ENCODE data around the gene BRD2. TPM values are rescaled to one million over a fixed set of nuclear protein-coding genes. Genes with fewer than 3 reads are reported as not detected.
A peak's percentile ranks its signal among the peaks of the same experiment; 100 is the strongest.

BRD2 gene
- total RNA-seq, 1 donor from 2014 or later = 155 TPM

DNA sequence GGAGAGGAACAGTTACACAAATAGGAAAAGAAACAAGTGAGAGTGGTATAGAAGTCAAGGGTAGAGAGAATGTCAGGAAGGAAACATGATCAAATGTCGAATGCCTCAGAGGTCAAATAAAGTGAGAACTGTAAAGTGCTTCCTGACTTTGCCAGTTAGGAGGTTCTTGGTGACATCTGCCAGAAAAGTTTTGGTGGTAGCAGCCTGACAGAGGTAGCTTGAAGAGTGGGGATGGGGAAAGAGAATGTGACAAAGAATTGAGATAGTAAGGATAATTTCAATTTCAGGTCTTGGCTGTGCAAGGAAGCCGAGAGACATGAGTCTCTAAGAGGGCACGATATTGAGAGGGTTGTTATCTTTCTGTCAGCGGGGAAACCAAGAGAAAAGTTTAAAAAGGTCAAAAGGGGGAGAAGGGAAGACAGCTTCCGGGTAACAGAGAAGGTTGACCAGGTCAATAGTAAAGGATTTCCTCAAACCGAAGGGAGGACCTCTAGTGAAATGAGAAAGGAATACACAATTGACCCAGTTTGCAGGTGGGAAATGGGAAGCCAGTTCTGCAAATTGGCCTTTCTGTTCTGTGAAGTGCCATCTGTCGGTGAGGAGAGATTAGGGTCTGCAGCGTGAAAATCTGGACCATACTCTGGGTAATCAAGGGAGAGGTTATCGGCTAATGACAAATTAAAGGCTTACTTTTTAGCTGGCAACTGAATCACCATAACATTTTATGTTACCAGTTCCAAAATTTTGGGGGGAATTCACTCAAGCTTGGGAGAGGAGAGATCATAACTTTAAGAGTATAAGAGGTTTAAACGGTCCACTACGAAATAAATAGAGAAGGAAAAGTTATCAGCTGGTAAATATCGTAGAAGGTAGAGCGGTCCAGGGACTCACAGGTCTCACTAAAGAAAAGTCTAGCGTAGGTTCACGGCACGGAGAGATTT is 973 bp upstream of the BRD2 start:
- H3K36me3 ChIP-seq = peaks cover 4% of the 10 kb centered on the region
- ATAC-seq (no peak), DNase-seq (no peak)
- no peaks in the 10 kb centered on the region for H3K27me3 ChIP-seq
- peak overlapping the region; percentile 99 for H3K27ac ChIP-seq
- TF ChIP-seq, protein P1, sequence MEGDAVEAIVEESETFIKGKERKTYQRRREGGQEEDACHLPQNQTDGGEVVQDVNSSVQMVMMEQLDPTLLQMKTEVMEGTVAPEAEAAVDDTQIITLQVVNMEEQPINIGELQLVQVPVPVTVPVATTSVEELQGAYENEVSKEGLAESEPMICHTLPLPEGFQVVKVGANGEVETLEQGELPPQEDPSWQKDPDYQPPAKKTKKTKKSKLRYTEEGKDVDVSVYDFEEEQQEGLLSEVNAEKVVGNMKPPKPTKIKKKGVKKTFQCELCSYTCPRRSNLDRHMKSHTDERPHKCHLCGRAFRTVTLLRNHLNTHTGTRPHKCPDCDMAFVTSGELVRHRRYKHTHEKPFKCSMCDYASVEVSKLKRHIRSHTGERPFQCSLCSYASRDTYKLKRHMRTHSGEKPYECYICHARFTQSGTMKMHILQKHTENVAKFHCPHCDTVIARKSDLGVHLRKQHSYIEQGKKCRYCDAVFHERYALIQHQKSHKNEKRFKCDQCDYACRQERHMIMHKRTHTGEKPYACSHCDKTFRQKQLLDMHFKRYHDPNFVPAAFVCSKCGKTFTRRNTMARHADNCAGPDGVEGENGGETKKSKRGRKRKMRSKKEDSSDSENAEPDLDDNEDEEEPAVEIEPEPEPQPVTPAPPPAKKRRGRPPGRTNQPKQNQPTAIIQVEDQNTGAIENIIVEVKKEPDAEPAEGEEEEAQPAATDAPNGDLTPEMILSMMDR (IDR thresholded peaks at IDR 0.05) = peak; percentile 54
- intact Hi-C loops (cut with DNase I) = no loop called here
- H3K9me3 ChIP-seq = no peaks in the 10 kb centered on the region
- peak overlapping the region; percentile 74 for H3K4me3 ChIP-seq
- H3K4me1 ChIP-seq = peaks cover 17% of the 10 kb centered on the region

DNA sequence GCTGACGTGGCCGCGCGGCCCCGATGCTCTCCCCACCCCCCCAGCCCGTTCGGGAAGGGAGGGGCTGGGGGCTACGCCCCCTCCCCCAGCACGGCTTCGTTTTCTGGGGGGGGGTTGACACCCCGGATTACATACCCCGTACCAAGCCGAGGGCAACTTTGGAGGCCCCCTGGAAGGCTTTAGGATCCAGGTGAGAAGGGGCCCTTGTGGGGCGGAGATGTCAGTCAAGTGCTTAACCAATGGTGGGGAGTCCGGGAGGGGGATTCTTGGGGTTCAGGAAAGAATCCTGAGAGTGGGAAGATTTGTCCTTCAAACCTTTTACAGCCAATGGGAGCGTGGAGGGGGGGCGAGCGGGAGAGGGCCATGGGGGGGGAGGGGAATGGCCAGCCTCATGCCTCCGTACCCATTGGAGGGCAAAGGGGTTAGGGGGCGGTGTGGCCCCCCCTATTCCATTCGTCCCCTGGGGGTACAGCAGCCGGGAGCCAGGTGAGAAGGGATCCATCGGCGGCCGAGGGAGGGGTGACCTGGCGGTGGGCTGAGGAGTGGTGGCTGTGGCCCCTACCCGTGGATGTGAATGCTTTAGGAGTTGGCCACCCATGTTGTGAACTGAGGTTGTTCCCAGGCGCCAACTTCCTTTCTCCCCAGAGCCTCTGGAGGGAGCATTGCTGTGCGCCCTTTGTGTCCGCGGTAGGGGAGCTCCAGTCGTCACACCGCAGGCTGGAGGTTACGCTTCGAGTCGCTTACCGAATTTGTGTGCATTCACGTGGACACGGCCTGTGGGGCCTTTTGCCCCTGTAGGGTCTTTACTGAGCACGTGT is 682 bp downstream of the BRD2 start:
- DNase-seq (peak; percentile 89), ATAC-seq (peak; percentile 49)
- TF ChIP-seq, protein P1 (IDR thresholded peaks at IDR 0.05) = peak; percentile 9
- intact Hi-C loops (cut with DNase I) = no loop called here
- peak overlapping the region; percentile 99 for H3K27ac ChIP-seq
- peaks cover 17% of the 10 kb centered on the region for H3K4me1 ChIP-seq
- no peaks in the 10 kb centered on the region for H3K9me3 ChIP-seq
- peak overlapping the region; percentile 74 for H3K4me3 ChIP-seq
- H3K27me3 ChIP-seq = no peaks in the 10 kb centered on the region
- H3K36me3 ChIP-seq = peaks cover 14% of the 10 kb centered on the region

DNA sequence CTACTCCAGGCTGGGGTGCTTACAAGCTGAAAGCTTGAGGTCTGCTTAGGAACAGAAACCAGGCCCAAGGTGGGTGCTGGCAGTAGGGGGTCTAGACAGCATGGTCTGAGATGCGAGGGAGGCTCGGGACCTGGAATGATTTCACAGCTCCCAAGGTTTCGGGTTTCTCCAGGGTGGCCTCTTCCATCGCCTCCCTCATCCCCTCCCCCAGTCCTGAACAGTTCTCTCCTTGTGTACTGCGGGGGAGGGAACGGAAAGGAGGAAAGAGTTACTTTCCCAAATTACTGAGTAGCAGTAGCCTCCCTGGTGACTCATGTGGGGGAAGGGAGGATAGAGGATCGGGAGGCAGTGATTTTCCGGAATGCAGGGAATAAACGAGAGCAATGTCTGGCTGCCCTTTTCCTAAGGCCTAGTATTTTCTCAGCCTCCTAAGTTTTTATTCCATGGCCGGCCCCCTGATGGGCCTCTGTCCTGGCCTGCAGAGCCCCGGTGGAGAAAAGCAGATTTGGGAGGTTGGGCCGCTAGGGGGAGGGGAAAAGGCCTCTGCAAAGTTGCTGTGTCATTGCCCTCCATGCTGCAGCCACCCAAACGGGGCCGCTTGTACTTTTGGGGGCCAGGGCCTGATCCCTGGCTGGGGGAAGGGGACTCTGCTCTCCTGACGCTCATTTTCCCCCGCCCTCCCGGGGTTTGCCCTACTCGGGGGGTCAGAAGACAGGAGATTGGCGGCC is 1.5 kb downstream of the BRD2 start:
- Histone ChIP-seq H3K4me1 (peaks cover 22% of the 10 kb centered on the region), H3K4me3 (peak overlapping the region; percentile 74), H3K27ac (peak overlapping the region; percentile 99), H3K9me3 (no peaks in the 10 kb centered on the region), H3K36me3 (peaks cover 22% of the 10 kb centered on the region), H3K27me3 (no peaks in the 10 kb centered on the region)
- ATAC-seq (peak; percentile 4), DNase-seq (peak; percentile 85)
- intact Hi-C loops (cut with DNase I) = no loop called here
- TF ChIP-seq, protein P1 (IDR thresholded peaks at IDR 0.05) = peak; percentile 29

DNA sequence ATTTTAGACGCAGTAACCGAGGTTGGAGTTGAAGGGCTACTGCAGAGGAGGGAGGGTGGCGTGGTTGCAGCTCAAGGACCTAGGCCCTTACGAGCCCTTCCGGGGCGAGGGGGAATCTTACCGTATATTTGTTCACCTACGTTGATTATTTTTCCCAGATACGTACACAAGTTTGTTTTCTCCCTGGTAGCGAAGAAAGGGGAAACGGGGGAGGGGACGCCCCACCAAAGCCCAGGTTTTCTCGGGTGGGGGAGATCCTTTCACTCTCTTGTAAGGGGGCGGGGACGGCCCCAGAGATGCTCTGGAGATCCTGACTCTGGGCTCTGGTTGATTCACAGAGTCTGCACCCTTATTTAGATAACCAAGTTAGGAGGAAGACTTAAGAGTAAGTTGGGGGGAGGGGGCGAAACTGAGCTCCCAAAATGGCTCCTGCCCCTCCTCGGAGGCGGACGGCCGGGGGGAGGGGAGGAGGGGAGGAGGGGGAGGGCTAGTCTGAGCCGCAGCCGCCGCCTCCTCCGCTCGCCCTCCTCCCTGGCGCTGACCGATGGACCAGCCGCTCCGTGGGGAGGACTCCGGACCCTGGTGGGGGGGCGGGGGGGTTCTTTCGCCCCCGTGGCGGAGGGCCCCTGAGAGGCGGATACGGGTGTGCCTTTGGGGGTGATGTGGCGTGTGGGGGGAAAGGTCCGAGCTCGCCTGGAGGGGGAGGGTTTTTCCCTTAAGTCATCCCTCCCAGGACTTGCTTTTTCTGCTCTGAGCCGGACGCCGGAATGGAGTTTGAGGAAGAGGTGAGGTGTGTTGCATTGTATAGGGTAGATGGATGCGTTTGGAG is 2.2 kb downstream of the BRD2 start:
- Histone ChIP-seq H3K27ac (peak overlapping the region; percentile 99), H3K27me3 (no peaks in the 10 kb centered on the region), H3K36me3 (peaks cover 30% of the 10 kb centered on the region), H3K4me1 (peaks cover 28% of the 10 kb centered on the region), H3K9me3 (no peaks in the 10 kb centered on the region), H3K4me3 (peak overlapping the region; percentile 74)
- TF ChIP-seq, protein P1 (IDR thresholded peaks at IDR 0.05) = no peak
- DNase-seq = peak; percentile 95
- ATAC-seq = peak; percentile 53
- intact Hi-C loops (cut with DNase I) = no loop called here

DNA sequence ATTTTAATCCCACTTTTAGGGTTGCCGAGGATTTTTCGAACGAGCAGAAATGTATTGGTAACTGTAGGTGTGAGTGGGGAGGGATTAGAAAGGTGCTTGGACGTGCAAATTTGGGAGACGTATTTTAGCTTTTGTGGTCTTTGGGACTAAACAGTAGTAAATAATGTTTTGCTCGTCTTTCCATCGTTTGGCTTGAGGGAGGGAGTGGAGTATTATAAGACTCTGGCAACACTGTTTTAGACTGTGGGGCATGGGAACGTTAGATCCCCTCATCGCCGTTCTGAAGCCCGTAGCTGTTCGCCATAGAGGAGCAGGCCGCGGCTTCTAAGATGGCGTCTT is 2.8 kb downstream of the BRD2 start:
- TF ChIP-seq, protein P1 (IDR thresholded peaks at IDR 0.05) = no peak
- peak overlapping the region; percentile 74 for H3K4me3 ChIP-seq
- DNase-seq (no peak), ATAC-seq (no peak)
- H3K4me1 ChIP-seq = peaks cover 30% of the 10 kb centered on the region
- peaks cover 35% of the 10 kb centered on the region for H3K36me3 ChIP-seq
- H3K27me3 ChIP-seq = no peaks in the 10 kb centered on the region
- H3K27ac ChIP-seq = peak overlapping the region; percentile 99
- intact Hi-C loops (cut with DNase I) = no loop called here
- no peaks in the 10 kb centered on the region for H3K9me3 ChIP-seq
